K562 (cell line): ENCODE measurements around the gene NDUFC2. TPM values are rescaled to one million over a fixed set of nuclear protein-coding genes. Genes with fewer than 3 reads are reported as not detected.
A peak's percentile ranks its signal among the peaks of the same experiment; 100 is the strongest.

Experiments
- ARID4B ChIP-seq: sonication (generic); formaldehyde crosslinking; IDR thresholded peaks from 2 replicates; pipeline ENCODE4 v1.8.0; 2022; ENCODE audit warnings: mild to moderate bottlenecking, missing genetic modification reagents
- E2F3 ChIP-seq: fragments of 250-450 bp; sonication (Bioruptor Pico); IDR thresholded peaks from 2 replicates; pipeline ENCODE4 v1.4.0; 2020; ENCODE audit warnings: mild to moderate bottlenecking
- EGR1 ChIP-seq: fragments of 450-650 bp; conservative IDR thresholded peaks from 2 replicates; pipeline ENCODE4 v1.6.1; 2017; ENCODE audit warnings: mild to moderate bottlenecking
- ESRRA ChIP-seq: fragments of 450-650 bp; IDR thresholded peaks from 2 replicates; pipeline ENCODE4 v1.6.1; 2014; ENCODE audit warnings: low read depth, mild to moderate bottlenecking, moderate library complexity, borderline replicate concordance
- ESRRB ChIP-seq: fragments of 250-450 bp; sonication (Bioruptor Pico); IDR thresholded peaks from 2 replicates; pipeline ENCODE4 v1.5.0; 2020; ENCODE audit warnings: mild to moderate bottlenecking, moderate library complexity, borderline replicate concordance
- EZH2 ChIP-seq: IDR thresholded peaks from 2 replicates; pipeline ENCODE4 v1.6.1; 2012; ENCODE audit warnings: low read depth, mild to moderate bottlenecking, inconsistent platforms, low read length, borderline replicate concordance
- FOXM1 ChIP-seq, 2 experiments: fragments of 450-650 bp in 1 of 2; sonication (generic) in 1 of 2; formaldehyde crosslinking in 1 of 2; IDR thresholded peaks; 2 replicates each; pipeline versions ENCODE4 v1.6.1 to v1.9.0; 2017 to 2022; ENCODE audit warnings: low read depth in 2 of 2, mild to moderate bottlenecking in 2 of 2, missing genetic modification reagents in 1 of 2, moderate library complexity in 1 of 2
- GTF2F1 ChIP-seq: IDR thresholded peaks from 2 replicates; pipeline ENCODE4 v1.6.1; 2011; ENCODE audit warnings: low read depth, low read length, improper control_type of control experiment
- HIVEP1 ChIP-seq: fragments of 250-450 bp; sonication (Bioruptor Pico); IDR thresholded peaks from 2 replicates; pipeline ENCODE4 v1.4.0; 2020; ENCODE audit warnings: mild to moderate bottlenecking
- IRF2 ChIP-seq: sonication (generic); formaldehyde crosslinking; IDR thresholded peaks from 2 replicates; pipeline ENCODE4 v1.8.1; 2022; ENCODE audit warnings: mild to moderate bottlenecking, missing genetic modification reagents
- MIER1 ChIP-seq: fragments of 450-650 bp; IDR thresholded peaks from 2 replicates; pipeline ENCODE4 v1.6.1; 2016; ENCODE audit warnings: antibody characterized with exemption, mild to moderate bottlenecking, low read depth
- NR2F6 ChIP-seq: fragments of 450-650 bp; formaldehyde crosslinking; IDR thresholded peaks from 2 replicates; pipeline ENCODE4 v1.4.0; 2020; ENCODE audit warnings: mild to moderate bottlenecking
- PCBP2 ChIP-seq: fragments of 200-400 bp; formaldehyde crosslinking; IDR thresholded peaks from 2 replicates; pipeline ENCODE4 v1.6.1; 2018; ENCODE audit warnings: low read length, low read depth, mild to moderate bottlenecking, moderate library complexity; ENCODE audit not compliant: poor library complexity, severe bottlenecking
- POLR3A ChIP-seq: IDR thresholded peaks from 2 replicates; pipeline ENCODE4 v1.6.1; 2011; ENCODE audit warnings: borderline replicate concordance, mild to moderate bottlenecking, moderate library complexity; ENCODE audit not compliant: insufficient read length, insufficient read depth; ENCODE audit errors: extremely low read depth
- RBFOX2 ChIP-seq: fragments of 200-400 bp; formaldehyde crosslinking; IDR thresholded peaks from 2 replicates; pipeline ENCODE4 v1.6.1; 2017; ENCODE audit warnings: low read depth, mild to moderate bottlenecking, low read length, moderate library complexity
- RBM34 ChIP-seq: fragments of 200-400 bp; formaldehyde crosslinking; IDR thresholded peaks from 2 replicates; pipeline ENCODE4 v1.6.1; 2018; ENCODE audit warnings: low read length, borderline replicate concordance; ENCODE audit not compliant: insufficient read depth
- RCOR1 ChIP-seq, 2 experiments: IDR thresholded peaks; 2 replicates each; pipeline ENCODE4 v1.6.1; 2012; ENCODE audit warnings: low read depth in 2 of 2, low read length in 2 of 2, borderline replicate concordance in 1 of 2, improper control_type of control experiment in 1 of 2
- SRSF7 ChIP-seq: fragments of 200-400 bp; formaldehyde crosslinking; optimal IDR thresholded peaks from 2 replicates; pipeline ENCODE3; 2017; ENCODE audit warnings: mild to moderate bottlenecking, low read depth, low read length
- SUPT5H ChIP-seq: fragments of 450-650 bp; IDR thresholded peaks from 2 replicates; pipeline ENCODE4 v1.6.1; 2016
- TEAD1 ChIP-seq, 2 experiments: fragments of 450-650 bp in 1 of 2; sonication (generic) in 1 of 2; formaldehyde crosslinking; IDR thresholded peaks; 2 replicates each; pipeline versions ENCODE4 v1.4.0 to v1.8.0; 2020 to 2022; ENCODE audit warnings: mild to moderate bottlenecking in 2 of 2, missing genetic modification reagents in 1 of 2
- WHSC1 ChIP-seq: IDR thresholded peaks from one replicate; pipeline ENCODE4 v1.6.1; 2012; ENCODE audit warnings: low read length, control low read depth, inconsistent platforms
- YBX1 ChIP-seq: fragments of 450-650 bp; IDR thresholded peaks from 2 replicates; pipeline ENCODE4 v1.7.1; 2016; ENCODE audit warnings: mild to moderate bottlenecking
- ZNF212 ChIP-seq: fragments of 450-650 bp; formaldehyde crosslinking; IDR thresholded peaks from 2 replicates; pipeline ENCODE4 v1.4.0; 2020; ENCODE audit warnings: mild to moderate bottlenecking
- ZNF408 ChIP-seq: fragments of 250-450 bp; sonication (Bioruptor Pico); IDR thresholded peaks from 2 replicates; pipeline ENCODE4 v1.4.0; 2020; ENCODE audit warnings: low read depth, mild to moderate bottlenecking, moderate library complexity
- ZSCAN32 ChIP-seq: fragments of 450-650 bp; formaldehyde crosslinking; IDR thresholded peaks from 2 replicates; pipeline ENCODE4 v1.4.0; 2020; ENCODE audit warnings: mild to moderate bottlenecking, moderate library complexity
- polyA plus RNA-seq, 8 experiments: library from polyadenylated mRNA; depleted of rRNA in 4 of 8; stranded (reverse) in 5 of 8; unstranded in 3 of 8; fragments of >200 nt; fragmentation: Nextera tagmentation in 2 of 8; fragmentation: Illumina TruSeq in 1 of 8; extraction: Ambion mirVana in 2 of 8; extraction: Trizol in 1 of 8; gene quantifications; 2 replicates each; pipeline versions ENCODE4 v1.2.1 to v1.2.3, GENCODE V29; 2011 to 2014; ENCODE audit warnings: inconsistent platforms in 1 of 8, missing spikeins in 1 of 8
- total RNA-seq, 7 experiments: library from RNA; depleted of rRNA in 6 of 7; stranded (reverse); fragments of >200 nt in 6 of 7; fragmentation: Illumina TruSeq in 2 of 7; extraction: Trizol in 2 of 7; gene quantifications; 2 replicates each; pipeline versions ENCODE4 v1.2.1 to v1.2.3, GENCODE V29; 2011 to 2021; ENCODE audit warnings: low replicate concordance in 1 of 7

Gene NDUFC2
- total and polyA plus RNA-seq, 9 of the 15 experiments (the other 6 are each of a cell fraction or from before 2014, with no cell fraction given) = 168 to 1,119 (median 442) TPM

DNA sequence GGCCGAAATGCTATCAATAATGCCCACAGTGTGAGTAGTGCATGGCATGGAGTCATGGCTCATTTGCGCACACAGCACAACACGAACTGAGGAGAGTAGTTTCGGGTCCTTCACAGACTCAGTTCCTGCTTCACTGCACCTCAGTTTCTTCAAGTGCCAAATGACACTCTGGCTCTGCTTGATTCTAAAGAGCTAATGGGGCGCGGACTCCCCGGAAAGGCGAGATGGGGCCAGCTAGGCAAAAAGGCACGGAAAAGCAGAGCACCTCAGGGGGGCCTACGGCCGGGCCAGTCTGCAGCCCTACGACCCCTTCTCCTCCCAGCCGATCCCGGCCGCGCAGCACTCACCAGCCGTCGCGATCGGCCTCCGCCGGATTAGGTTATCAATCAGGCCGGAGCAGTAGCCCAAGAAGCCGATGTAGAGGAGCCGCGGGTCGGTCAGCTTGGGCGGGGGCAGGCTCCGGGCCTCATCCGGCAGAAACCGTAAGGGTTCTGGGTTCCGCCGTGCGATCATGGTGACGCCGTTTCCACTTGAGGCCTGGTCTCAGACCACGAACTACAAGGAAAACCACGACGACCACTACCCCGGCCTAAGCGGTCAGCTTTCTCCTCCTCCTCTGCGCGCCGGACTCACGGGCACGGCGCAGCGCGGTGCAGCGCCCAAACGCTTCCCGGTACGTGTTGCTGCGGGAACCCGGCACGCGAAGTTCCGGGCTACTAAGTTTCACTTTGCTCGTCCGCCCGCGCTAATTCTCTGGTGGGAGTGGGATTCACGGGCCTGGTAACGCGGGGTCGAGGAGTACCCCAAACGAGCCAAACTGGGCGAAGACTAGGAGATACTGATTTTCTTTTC is at the start of gene NDUFC2 (continued):
- peak; percentile 73 to 79; a peak in 2 of 4 replicates for TF ChIP-seq TEAD1 (CRISPR knock-in tag; IDR thresholded peaks at IDR 0.05)
- no peak for TF ChIP-seq ZSCAN32
- no peak for TF ChIP-seq ZNF408
- peak; percentile 97 for TF ChIP-seq IRF2 (CRISPR knock-in tag)
- TF ChIP-seq EZH2 = no peak
- no peak for TF ChIP-seq PCBP2
- no peak for TF ChIP-seq YBX1
- TF ChIP-seq ARID4B = peak; percentile 66; the same call in 1 of the 2 replicates
- no peak for TF ChIP-seq WHSC1
- no peak for TF ChIP-seq ZNF212 (CRISPR knock-in tag)
- peak; percentile 93 for TF ChIP-seq RBFOX2
- TF ChIP-seq SUPT5H = peak; percentile 87
- TF ChIP-seq SRSF7 = no peak
- peak; percentile 82; the same call in 1 of the 2 replicates for TF ChIP-seq GTF2F1
- no peak for TF ChIP-seq POLR3A
- TF ChIP-seq ESRRA = peak; percentile 68; the same call in 1 of the 2 replicates
- TF ChIP-seq MIER1 = 0 out of 2 replicates have a peak, but pooled peaks have one; percentile 9
- TF ChIP-seq HIVEP1 = no peak
- TF ChIP-seq E2F3 (CRISPR knock-in tag) = peak; percentile 44; the same call in 1 of the 2 replicates
- peak; percentile 40 to 85; a peak in 2 of 4 replicates for TF ChIP-seq RCOR1 (IDR thresholded peaks at IDR 0.05; ENCODE audit: borderline replicate concordance in 1 of 2, low read depth in 2 of 2, low read length in 2 of 2)
- TF ChIP-seq RBM34 = no peak
- no peak for TF ChIP-seq ESRRB (CRISPR knock-in tag)
- no peak for TF ChIP-seq FOXM1 (IDR thresholded peaks at IDR 0.05; ENCODE audit: low read depth)
- no peak for TF ChIP-seq FOXM1 (CRISPR knock-in tag; IDR thresholded peaks at IDR 0.05; ENCODE audit: low read depth)
- peak; percentile 85 for TF ChIP-seq EGR1
- TF ChIP-seq NR2F6 (CRISPR knock-in tag) = no peak
